SKM-1 (cell line): ENCODE results near the gene CDK2.
"Not testable (repeated sequence)": the region's sequence is repeated elsewhere in the genome, so short reads cannot be mapped to it uniquely, and the experiment has no call there.

Experiments used
- DNase-seq: peaks from one replicate; lab custom pipeline; 2025; ENCODE audit not compliant: unreplicated experiment; lab: John Stamatoyannopoulos, UW

Gene CDK2

GRCh38 chr12:55966408-55967281 is at the start of gene CDK2:
CDK2 (plus strand) TSS chr12:55966830; CDS start chr12:55967009, 179 bp downstream.
- DNase-seq = peak; percentile 40

GRCh38 chr12:55919032-55919431 is 47.6 kb upstream of the CDK2 start:
- DNase-seq = not testable (repeated sequence)

GRCh38 chr12:55922126-55922525 is 44.5 kb upstream of the CDK2 start:
- DNase-seq = no peak

GRCh38 chr12:55923648-55924047 is 43.0 kb upstream of the CDK2 start:
- not testable (repeated sequence) for DNase-seq

- DNase-seq = no peak
Observed at GRCh38 chr12:55925371-55925770, 41.3 kb upstream of the CDK2 start.

- no peak for DNase-seq
Observed at GRCh38 chr12:55925870-55926737, 40.5 kb upstream of the CDK2 start.

- DNase-seq = peak; percentile 42
Observed at GRCh38 chr12:55926738-55927587, 39.7 kb upstream of the CDK2 start.

GRCh38 chr12:55927588-55928502 is 38.8 kb upstream of the CDK2 start, which contains the start of gene PYM1:
PYM1 (minus strand) TSS chr12:55927894; CDS start chr12:55927761, 133 bp downstream.
- peak; percentile 31 for DNase-seq

- DNase-seq = no peak
Observed at GRCh38 chr12:55929306-55929791, 37.3 kb upstream of the CDK2 start.

GRCh38 chr12:55930771-55931316 is 35.8 kb upstream of the CDK2 start, which contains the start of gene DGKA:
DGKA (plus strand) TSS chr12:55931162; CDS start chr12:55936504, 5,342 bp downstream.
- peak; percentile 39 for DNase-seq

- no peak for DNase-seq
Observed at GRCh38 chr12:55931317-55931779, 35.3 kb upstream of the CDK2 start.

- DNase-seq = no peak
Observed at GRCh38 chr12:55931780-55932550, 34.7 kb upstream of the CDK2 start.

- DNase-seq = no peak
Observed at GRCh38 chr12:55932551-55932910, 34.1 kb upstream of the CDK2 start.

GRCh38 chr12:55933169-55933798 is 33.3 kb upstream of the CDK2 start:
- no peak for DNase-seq

GRCh38 chr12:55933799-55934742 is 32.6 kb upstream of the CDK2 start:
- no peak for DNase-seq

GRCh38 chr12:55934773-55935172 is 31.9 kb upstream of the CDK2 start:
- no peak for DNase-seq

GRCh38 chr12:55935738-55936151 is 30.9 kb upstream of the CDK2 start:
- no peak for DNase-seq
